HG02885 (cell line): ENCODE measurements around the gene KRT2.

Source experiments
- ATAC-seq: cut with Tn5 transposase; IDR thresholded peaks from one replicate; pipeline ENCODE4 v1.9.1; 2021; ENCODE audit warnings: mild to moderate bottlenecking; ENCODE audit not compliant: unreplicated experiment, poor library complexity

The KRT2 gene

GRCh38 chr12:52604859-52605258, 47.2 kb downstream of the KRT2 start:
- no peak for ATAC-seq

- no peak for ATAC-seq
Measured at GRCh38 chr12:52603314-52603713, 48.7 kb downstream of the KRT2 start.

GRCh38 chr12:52602552-52602951, 49.5 kb downstream of the KRT2 start:
- no peak for ATAC-seq

- no peak for ATAC-seq
Measured at GRCh38 chr12:52601671-52602070, 50.3 kb downstream of the KRT2 start.

DNA sequence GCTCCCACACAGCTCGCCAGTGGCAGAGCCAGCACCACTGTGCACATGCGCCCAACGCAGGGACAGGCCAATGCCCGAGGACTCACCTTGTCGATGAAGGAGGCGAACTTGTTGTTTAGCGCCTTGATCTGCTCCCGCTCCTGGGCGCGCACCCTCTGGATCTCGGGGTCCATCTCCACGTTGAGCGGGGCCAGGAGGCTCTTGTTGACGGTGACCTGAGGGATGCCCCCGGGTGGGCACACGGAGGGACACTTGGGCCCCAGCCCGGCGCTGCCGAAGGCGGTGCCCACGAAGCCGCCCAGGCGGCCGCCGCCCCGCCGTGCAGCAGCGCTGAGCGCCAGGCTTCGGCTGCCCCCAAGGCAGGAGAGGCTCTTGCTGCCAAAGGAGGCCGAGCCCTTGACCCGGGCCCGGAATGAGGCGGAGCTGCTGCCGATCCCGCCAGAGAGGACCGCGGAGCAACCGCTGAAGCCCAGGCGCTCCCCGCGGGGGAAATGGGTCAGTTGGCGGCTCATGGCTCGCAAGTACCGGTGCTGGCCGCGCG, 51.0 kb downstream of the KRT2 start, which contains the start of gene KRT72:
KRT72 (minus strand) TSS at position 523 of the 541 bp plus-strand sequence; CDS start at position 512, 11 bp downstream.
- no peak for ATAC-seq

DNA sequence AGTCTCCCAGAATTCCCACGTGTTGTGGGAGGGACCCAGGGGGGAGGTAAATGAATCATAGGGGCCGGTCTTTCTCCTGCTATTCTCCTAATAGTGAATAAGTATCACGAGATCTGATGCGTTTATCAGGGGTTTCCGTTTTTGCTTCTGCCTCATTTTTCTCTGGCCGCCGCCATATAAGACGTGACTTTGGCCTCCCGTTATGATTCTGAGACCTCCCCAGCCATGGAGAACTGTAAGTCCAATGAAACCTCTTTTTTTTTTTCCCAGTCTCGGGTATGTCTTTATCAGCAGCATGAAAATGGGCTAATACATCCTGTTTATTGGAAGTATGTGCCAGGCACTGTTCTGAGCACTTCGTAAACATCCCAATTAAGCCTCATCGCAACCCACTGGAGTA, 51.5 kb downstream of the KRT2 start:
- ATAC-seq = no peak

DNA sequence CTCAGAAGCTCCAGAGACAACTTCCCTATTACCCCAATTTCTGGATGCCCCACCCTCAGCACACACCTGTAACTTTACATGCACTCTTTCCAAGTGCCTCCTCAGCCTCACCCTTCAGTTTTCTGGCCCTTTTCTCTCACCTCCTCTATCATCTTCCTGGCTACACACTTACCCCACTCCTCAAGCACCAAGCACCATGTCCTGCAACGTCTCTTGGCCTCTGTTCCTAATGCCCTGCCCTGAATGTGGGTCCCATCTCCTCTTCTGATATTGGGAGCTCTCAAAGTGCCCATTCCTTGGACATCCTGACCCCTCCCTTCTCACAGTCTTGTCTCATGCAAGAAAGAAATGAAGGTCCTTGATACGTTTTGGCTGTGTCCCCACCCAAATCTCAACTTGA, 51.9 kb downstream of the KRT2 start:
- ATAC-seq = no peak

- no peak for ATAC-seq
Measured at GRCh38 chr12:52598966-52599365, 53.0 kb downstream of the KRT2 start.
